ENCODE measurements around the gene PNPLA7.

PNPLA7 gene

GRCh38 chr9:137580209-137580953, 30.2 kb upstream of the PNPLA7 start:
- H4K91ac ChIP-seq (ENCODE audit: low read length), result no peak overlapping the region
- no peak overlapping the region for H3K14ac ChIP-seq (ENCODE audit: low read length in 2 of 2)
- H3K18ac ChIP-seq (ENCODE audit: low read depth in 1 of 2, low read length in 2 of 2), result no peak overlapping the region
- no peak overlapping the region for H2BK5ac ChIP-seq (ENCODE audit: low read depth, low read length, poor library complexity, severe bottlenecking)
- H3K23ac ChIP-seq (ENCODE audit: low read length in 2 of 2), result no peak overlapping the region
- H3K79me1 ChIP-seq (replicated peaks; ENCODE audit: low read length, poor library complexity, severe bottlenecking), result peaks cover 31% of the 10 kb centered on the region
- no peak overlapping the region for H2BK15ac ChIP-seq (ENCODE audit: low read depth, poor library complexity, severe bottlenecking)
- no peak overlapping the region for H2AK5ac ChIP-seq (ENCODE audit: low read length, severe bottlenecking)
- peaks cover 60 to 65% of the 10 kb centered on the region in 2 experiments for H3K36me3 ChIP-seq (ENCODE audit: control insufficient read depth in 1 of 2, insufficient read depth in 2 of 2, low read depth in 1 of 2, low read length in 2 of 2)
- no peak overlapping the region for H2AFZ ChIP-seq (ENCODE audit: low read depth, low read length)
- no peaks in the 10 kb centered on the region for H3K27me3 ChIP-seq (ENCODE audit: control insufficient read depth in 1 of 2, insufficient read depth in 1 of 2, low read length in 2 of 2)
- H3K4me1 ChIP-seq (ENCODE audit: control insufficient read depth, insufficient read depth, low read depth, low read length), result peaks cover 25% of the 10 kb centered on the region
- H3K27ac ChIP-seq (ENCODE audit: low read length, poor library complexity, severe bottlenecking), result no peak overlapping the region
- H2BK120ac ChIP-seq (ENCODE audit: low read depth, low read length), result no peak overlapping the region
- DNase-seq, result no peak
- H4K8ac ChIP-seq (ENCODE audit: low read length), result no peak overlapping the region
- H3K9ac ChIP-seq (ENCODE audit: low read length), result no peak overlapping the region
- H2BK12ac ChIP-seq (ENCODE audit: low read length in 2 of 2), result no peak overlapping the region
- 94% methylated on average over 23 of the region's 23 CpGs for WGBS
- H3K9me3 ChIP-seq (ENCODE audit: control insufficient read depth, low read length), result no peaks in the 10 kb centered on the region
- no peak overlapping the region for H3K4me3 ChIP-seq (ENCODE audit: insufficient read depth in 1 of 2, low read depth in 1 of 2, low read length in 2 of 2)
- H3K4me2 ChIP-seq (ENCODE audit: low read length, poor library complexity, severe bottlenecking), result no peak overlapping the region
- H3K4ac ChIP-seq (ENCODE audit: low read depth in 1 of 2, low read length in 2 of 2), result no peak overlapping the region

GRCh38 chr9:137579259-137579604, 29.0 kb upstream of the PNPLA7 start:
- H2BK15ac ChIP-seq (ENCODE audit: low read depth, poor library complexity, severe bottlenecking), result no peak overlapping the region
- H3K4me2 ChIP-seq (ENCODE audit: low read length, poor library complexity, severe bottlenecking), result peak overlapping the region; percentile 79
- peak overlapping the region; percentile 94 for H3K9ac ChIP-seq (ENCODE audit: low read length)
- peak overlapping the region; percentile 30 to 82 for H3K18ac ChIP-seq (ENCODE audit: low read depth in 1 of 2, low read length in 2 of 2)
- no peak overlapping the region for H3K23ac ChIP-seq (ENCODE audit: low read length in 2 of 2)
- no peak overlapping the region for H2AK5ac ChIP-seq (ENCODE audit: low read length, severe bottlenecking)
- no peak overlapping the region for H2BK5ac ChIP-seq (ENCODE audit: low read depth, low read length, poor library complexity, severe bottlenecking)
- H3K27ac ChIP-seq (ENCODE audit: low read length, poor library complexity, severe bottlenecking), result no peak overlapping the region
- peak overlapping the region; percentile 98 for H4K8ac ChIP-seq (ENCODE audit: low read length)
- DNase-seq, result no peak
- H3K4ac ChIP-seq (ENCODE audit: low read depth in 1 of 2, low read length in 2 of 2), result peak overlapping the region in 1 of 2 experiments; percentile 52
- WGBS, result 54% methylated on average over 19 of the region's 19 CpGs
- peak overlapping the region; percentile 54 for H2BK120ac ChIP-seq (ENCODE audit: low read depth, low read length)
- H2AFZ ChIP-seq (ENCODE audit: low read depth, low read length), result peak overlapping the region; percentile 3
- peaks cover 25% of the 10 kb centered on the region for H3K4me1 ChIP-seq (ENCODE audit: control insufficient read depth, insufficient read depth, low read depth, low read length)
- H2BK12ac ChIP-seq (ENCODE audit: low read length in 2 of 2), result no peak overlapping the region
- peaks cover 39% of the 10 kb centered on the region for H3K79me1 ChIP-seq (replicated peaks; ENCODE audit: low read length, poor library complexity, severe bottlenecking)
- no peaks in the 10 kb centered on the region for H3K9me3 ChIP-seq (ENCODE audit: control insufficient read depth, low read length)
- H3K14ac ChIP-seq (ENCODE audit: low read length in 2 of 2), result no peak overlapping the region
- no peaks in the 10 kb centered on the region for H3K27me3 ChIP-seq (ENCODE audit: control insufficient read depth in 1 of 2, insufficient read depth in 1 of 2, low read length in 2 of 2)
- H3K36me3 ChIP-seq (ENCODE audit: control insufficient read depth in 1 of 2, insufficient read depth in 2 of 2, low read depth in 1 of 2, low read length in 2 of 2), result peaks cover 66% of the 10 kb centered on the region in 2 experiments
- peak overlapping the region; percentile 37 to 84 for H3K4me3 ChIP-seq (ENCODE audit: insufficient read depth in 1 of 2, low read depth in 1 of 2, low read length in 2 of 2)
- H4K91ac ChIP-seq (ENCODE audit: low read length), result peak overlapping the region; percentile 34

- Histone ChIP-seq H2AFZ (ENCODE audit: low read depth, low read length) (peak within 1 kb of the TSS; percentile 96), H2BK120ac (ENCODE audit: low read depth, low read length) (peak within 1 kb of the TSS; percentile 54), H3K27ac (ENCODE audit: low read length, poor library complexity, severe bottlenecking) (peak within 1 kb of the TSS; percentile 33), H2BK12ac (ENCODE audit: low read length in 2 of 2) (peak within 1 kb of the TSS in 1 of 2 experiments; percentile 29), H3K9me3 (ENCODE audit: control insufficient read depth, low read length) (no peaks in the 10 kb centered on the region), H3K36me3 (ENCODE audit: control insufficient read depth in 1 of 2, insufficient read depth in 2 of 2, low read depth in 1 of 2, low read length in 2 of 2) (peaks cover 65 to 66% of the 10 kb centered on the region in 2 experiments), H3K79me1 (replicated peaks; ENCODE audit: low read length, poor library complexity, severe bottlenecking) (peaks cover 37% of the 10 kb centered on the region), H3K23ac (ENCODE audit: low read length in 2 of 2) (peak within 1 kb of the TSS in 1 of 2 experiments; percentile 34), H3K4me1 (ENCODE audit: control insufficient read depth, insufficient read depth, low read depth, low read length) (peaks cover 25% of the 10 kb centered on the region), H2BK5ac (ENCODE audit: low read depth, low read length, poor library complexity, severe bottlenecking) (no peak within 1 kb of the TSS), H3K14ac (ENCODE audit: low read length in 2 of 2) (peak within 1 kb of the TSS in 1 of 2 experiments; percentile 87), H2BK15ac (ENCODE audit: low read depth, poor library complexity, severe bottlenecking) (no peak within 1 kb of the TSS), H3K27me3 (ENCODE audit: control insufficient read depth in 1 of 2, insufficient read depth in 1 of 2, low read length in 2 of 2) (no peaks in the 10 kb centered on the region), H3K4me3 (ENCODE audit: insufficient read depth in 1 of 2, low read depth in 1 of 2, low read length in 2 of 2) (peak within 1 kb of the TSS; percentile 84 to 91), H3K9ac (ENCODE audit: low read length) (peak within 1 kb of the TSS; percentile 94), H2AK5ac (ENCODE audit: low read length, severe bottlenecking) (no peak within 1 kb of the TSS), H3K18ac (ENCODE audit: low read depth in 1 of 2, low read length in 2 of 2) (peak within 1 kb of the TSS; percentile 31 to 89), H3K4me2 (ENCODE audit: low read length, poor library complexity, severe bottlenecking) (peak within 1 kb of the TSS; percentile 79), H4K8ac (ENCODE audit: low read length) (peak within 1 kb of the TSS; percentile 98), H3K4ac (ENCODE audit: low read depth in 1 of 2, low read length in 2 of 2) (peak within 1 kb of the TSS in 1 of 2 experiments; percentile 52), H4K91ac (ENCODE audit: low read length) (peak within 1 kb of the TSS; percentile 93)
- DNase-seq, result peak; percentile 93
- 2% methylated on average over 82 of the region's 82 CpGs for WGBS
Measured at GRCh38 chr9:137578518-137579258, 28.5 kb upstream of the PNPLA7 start, which contains the start of gene DPH7. Gene DPH7 (minus strand): TSS chr9:137578925. CDS start chr9:137578777, 148 bp downstream.

Measured in mesenchymal stem cell (in vitro differentiated cells and primary cell).